Amniotic stem cell (primary cell): ENCODE data around the gene POGK.
"Not testable (repeated sequence)": the region's sequence is repeated elsewhere in the genome, so short reads cannot be mapped to it uniquely, and the experiment has no call there.

Experiments used
- DNase-seq: peaks from one replicate; lab custom pipeline; 2025; lab: John Stamatoyannopoulos, UW

The POGK gene, protein sequence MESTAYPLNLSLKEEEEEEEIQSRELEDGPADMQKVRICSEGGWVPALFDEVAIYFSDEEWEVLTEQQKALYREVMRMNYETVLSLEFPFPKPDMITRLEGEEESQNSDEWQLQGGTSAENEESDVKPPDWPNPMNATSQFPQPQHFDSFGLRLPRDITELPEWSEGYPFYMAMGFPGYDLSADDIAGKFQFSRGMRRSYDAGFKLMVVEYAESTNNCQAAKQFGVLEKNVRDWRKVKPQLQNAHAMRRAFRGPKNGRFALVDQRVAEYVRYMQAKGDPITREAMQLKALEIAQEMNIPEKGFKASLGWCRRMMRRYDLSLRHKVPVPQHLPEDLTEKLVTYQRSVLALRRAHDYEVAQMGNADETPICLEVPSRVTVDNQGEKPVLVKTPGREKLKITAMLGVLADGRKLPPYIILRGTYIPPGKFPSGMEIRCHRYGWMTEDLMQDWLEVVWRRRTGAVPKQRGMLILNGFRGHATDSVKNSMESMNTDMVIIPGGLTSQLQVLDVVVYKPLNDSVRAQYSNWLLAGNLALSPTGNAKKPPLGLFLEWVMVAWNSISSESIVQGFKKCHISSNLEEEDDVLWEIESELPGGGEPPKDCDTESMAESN

DNA sequence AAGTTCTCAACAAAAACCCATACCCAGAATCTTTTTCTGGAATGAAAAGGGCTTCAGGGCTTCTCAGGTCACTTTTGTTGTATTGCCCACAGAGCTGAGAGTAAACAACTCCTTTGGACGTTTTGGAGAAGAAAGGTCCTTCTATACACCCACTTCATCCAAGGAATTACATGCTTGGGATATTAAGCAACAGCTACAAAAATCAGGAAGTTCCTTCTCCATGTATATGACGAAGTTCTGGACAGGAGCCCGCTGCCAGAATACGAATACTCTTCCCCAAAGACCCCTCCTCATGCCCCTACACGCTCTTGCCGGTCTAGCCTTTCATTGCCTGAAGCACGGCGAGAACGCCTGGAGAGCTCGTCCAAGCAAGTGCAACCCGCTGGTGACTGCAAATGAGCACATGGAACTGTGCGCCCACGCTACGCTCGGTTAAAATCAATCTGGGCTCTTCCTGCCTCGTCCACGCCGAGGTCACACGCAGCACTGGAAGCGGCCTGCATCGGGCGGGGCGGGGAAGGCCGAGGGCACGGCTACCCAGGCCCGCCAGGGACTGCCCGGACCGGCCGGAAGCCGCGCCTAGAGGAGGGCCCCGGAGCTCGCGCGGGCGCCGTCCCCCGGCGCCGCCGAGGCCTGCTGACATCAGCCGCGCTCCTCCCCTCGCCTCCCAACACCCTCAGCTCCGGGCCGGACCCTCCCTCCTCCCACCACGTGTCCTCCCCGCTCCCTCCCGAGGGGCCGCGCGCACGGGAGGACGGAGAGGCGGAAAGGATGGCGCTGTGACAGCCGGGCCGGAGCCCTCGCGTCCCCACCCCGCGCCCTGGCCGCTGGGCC, at the start of gene POGK:
Gene POGK (plus strand): TSS at position 710 of the 834 bp plus-strand sequence. CDS start 1,482 bp downstream, outside the sequence.
- peak; percentile 90 for DNase-seq

DNA sequence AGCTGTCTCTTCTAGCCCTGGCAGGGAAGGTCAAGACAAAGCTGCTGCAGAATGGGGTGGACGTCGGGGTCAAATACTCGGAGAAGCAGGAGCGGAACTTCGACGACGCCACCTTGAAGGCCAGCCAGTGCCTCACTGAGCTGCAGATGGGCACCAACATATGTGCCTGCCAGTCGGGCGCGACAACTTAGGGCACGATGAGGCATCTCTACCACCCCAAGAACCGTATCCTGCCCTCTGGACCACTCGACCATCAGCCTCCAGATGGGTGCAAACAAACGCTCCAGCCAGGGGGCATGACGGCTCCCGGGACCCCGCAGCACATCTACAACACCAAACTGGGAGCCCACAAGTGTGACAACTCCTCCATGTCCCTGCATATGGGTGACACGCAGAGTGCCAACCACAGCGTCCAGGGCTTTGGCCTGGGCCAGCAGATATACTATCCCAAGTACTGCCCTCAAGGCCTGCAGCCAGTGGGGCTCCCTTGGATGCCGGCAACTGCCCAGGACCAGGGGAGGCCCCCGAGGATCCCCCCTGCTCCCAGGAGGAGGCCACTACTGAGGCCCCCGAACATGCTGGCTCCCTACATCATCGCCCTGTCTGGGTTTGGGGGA, 42.5 kb upstream of the POGK start:
- no peak for DNase-seq

DNA sequence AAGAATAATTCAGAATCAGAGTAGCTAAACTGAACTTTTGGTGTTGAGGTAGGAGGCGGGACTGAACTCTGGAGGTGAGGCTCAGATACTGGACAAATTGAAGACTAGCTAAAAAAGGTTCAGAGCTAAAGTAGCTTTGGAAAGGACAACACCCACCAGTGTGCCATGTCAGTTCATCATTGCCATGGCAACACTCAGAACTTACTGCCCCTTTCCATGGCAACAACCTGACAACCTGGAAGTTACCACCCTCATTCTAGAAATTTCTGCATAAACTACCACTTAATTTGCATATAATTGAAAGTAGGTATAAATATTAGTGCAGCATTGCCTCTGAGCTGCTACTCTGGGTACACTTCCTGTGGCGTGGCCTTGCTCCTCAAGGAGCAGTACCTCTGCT, 30.3 kb upstream of the POGK start:
- no peak for DNase-seq

DNA sequence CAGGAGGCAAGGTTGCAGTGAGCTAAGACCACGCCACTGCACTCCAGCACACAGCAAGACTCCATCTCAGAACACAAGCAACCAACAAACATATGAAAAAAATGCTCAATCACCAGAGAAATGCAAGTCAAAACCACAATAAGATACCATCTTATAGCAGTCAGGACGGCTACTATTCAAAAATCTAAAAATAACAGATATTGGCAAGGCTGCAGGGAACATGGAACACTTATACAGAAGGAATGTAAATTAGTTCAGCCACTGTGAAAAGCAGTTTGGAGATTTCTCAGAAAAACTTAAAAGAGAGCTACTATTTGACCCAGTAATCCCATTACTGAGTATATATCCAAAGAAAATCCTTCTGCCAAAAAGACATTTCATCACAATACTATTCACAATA, 27.6 kb upstream of the POGK start:
- DNase-seq = no peak

DNA sequence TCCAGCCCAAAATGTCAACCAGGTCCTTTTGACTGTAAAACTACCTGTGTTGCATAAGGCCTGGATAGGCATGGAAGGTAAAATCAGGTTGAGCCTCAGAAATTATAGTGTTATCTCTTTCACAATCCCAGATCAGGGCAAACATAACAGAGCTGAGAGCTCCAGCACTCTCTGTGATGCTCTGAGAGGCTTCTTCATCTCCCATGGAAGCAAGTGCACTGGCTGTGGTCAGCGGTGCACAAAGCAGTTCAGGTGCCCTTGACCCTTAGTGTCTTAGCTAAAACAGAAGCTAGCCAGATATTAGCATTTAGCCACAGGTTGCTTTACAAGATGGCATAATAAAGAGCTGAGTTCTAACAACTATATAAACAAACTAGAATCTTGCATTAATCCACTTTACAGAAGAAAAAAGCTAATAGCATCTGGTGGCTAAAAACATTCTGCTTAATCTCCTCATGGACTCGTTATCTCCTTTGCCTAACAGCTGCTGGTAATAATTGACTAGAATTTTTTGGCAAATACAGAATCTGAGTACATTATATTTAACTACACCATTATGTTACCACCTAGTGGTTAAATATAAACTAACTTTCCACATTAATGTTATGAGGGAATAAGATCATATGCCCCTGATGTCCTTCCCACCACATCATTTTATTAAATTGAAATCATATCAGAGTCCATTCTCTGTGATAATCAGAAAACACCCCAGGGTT, 25.6 kb upstream of the POGK start:
- no peak for DNase-seq

DNA sequence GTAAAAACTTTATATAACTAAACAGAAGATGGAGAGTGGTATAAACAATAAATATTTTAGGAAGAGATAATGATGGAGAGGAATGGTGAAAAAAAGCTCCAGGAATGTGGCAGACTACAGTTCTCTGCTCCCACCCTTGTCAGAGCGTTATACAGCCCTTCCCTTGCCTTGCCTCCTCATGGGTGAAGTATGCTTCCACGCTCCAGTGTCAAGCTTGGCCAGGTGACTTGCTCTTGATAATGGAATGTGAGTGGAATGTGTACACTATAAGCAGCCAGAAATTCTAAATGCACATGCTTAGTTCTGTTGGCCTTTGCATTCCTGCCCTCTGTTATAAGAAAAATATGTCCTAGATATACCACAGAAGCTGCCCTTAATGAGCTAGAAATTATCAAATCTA, 24.7 kb upstream of the POGK start:
- no peak for DNase-seq

DNA sequence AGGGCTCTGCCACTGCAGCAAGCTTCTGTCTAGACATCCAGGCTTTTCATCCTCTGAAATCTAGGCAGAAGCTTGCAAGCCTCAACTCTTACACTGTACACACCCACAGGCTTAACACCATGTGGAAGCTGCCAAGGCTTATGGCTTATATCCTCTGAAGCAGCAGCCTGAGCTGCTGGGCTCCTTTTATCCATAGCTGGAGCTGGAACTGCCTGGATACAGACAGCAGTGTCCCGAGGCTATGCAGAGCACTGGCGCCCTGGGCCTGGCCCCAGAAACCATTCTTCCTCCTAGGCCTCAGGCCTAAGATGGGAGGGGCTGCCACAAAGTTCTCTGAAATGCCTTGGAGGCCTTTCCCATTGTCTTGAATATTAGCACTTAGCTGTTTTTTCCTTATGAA, 19.3 kb upstream of the POGK start:
- DNase-seq = no peak

DNA sequence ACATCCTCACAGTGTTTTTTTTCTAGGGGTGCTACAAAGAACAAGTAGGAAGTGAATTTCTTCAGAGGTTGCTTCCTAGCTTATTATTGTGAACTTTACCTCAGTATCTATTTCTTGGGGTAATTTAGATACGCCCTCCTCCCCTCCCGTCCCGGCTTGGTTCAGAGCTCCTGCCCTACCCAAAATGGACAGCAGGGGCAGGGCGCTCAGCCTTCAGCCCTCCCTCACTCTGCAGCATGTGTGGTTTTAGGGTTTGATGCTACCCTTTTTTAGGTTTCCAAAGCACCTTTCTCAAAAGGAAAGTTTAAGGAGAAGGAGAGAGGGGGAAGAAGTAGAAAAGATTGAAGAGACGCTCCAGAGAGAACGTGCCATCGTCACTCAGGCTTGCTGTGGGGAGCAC, 16.9 kb upstream of the POGK start:
- no peak for DNase-seq

DNA sequence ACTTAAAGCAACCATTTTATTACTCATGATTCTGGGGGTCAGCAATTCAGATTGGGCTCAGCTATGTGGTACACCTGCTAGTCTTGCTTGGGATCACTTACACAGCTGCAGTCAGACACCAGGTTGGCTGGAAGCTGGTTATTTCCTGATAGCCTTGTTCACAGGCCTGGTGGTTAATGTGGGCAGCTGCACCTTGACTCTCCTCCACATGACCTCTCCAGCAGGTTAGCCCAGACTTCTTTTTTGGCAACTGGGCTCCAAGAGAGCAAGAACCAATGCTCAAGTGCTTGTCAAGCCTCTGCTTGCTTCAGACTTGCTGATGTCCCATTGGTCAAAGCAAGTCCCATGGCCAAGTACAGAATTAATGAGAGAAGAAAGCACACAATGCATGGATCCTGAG, 11.8 kb upstream of the POGK start:
- no peak for DNase-seq

DNA sequence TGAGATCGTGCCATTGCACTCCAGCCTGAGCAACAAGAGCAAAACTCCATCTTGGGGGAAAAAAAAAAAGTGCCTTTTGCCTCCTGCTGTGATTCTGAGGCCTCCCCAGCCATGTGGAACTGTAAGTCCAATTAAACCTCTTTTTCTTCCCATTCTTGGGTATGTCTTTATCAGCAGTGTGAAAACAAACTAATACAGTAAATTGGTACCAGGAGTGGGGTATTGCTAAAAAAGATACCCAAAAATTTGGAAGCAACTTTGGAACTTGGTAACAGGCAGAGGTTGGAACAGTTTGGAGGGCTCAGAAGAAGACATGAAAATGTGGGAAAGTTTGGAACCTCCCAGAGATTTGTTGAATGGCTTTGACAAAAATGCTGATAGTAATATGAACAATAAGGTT, 9.5 kb upstream of the POGK start:
- DNase-seq = not testable (repeated sequence)

DNA sequence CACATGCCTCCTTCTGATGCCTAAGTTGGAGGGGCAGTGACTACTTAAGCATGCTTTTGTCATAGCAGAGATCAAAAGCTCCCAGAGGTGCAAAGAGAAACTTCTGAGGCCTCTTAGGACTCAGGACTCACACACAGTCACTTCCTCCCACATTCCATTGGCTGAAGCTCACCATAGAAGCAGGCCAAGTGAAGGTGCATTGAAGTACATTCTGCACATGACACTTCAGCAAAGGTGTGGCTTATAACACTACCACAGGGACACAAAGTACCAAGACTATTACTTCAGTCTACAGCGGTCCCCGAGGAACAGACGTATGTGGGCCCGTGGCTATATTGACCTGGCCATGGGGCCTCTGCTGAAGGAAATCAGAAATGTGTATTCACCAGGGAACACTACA, 2.5 kb upstream of the POGK start:
- DNase-seq = no peak

DNA sequence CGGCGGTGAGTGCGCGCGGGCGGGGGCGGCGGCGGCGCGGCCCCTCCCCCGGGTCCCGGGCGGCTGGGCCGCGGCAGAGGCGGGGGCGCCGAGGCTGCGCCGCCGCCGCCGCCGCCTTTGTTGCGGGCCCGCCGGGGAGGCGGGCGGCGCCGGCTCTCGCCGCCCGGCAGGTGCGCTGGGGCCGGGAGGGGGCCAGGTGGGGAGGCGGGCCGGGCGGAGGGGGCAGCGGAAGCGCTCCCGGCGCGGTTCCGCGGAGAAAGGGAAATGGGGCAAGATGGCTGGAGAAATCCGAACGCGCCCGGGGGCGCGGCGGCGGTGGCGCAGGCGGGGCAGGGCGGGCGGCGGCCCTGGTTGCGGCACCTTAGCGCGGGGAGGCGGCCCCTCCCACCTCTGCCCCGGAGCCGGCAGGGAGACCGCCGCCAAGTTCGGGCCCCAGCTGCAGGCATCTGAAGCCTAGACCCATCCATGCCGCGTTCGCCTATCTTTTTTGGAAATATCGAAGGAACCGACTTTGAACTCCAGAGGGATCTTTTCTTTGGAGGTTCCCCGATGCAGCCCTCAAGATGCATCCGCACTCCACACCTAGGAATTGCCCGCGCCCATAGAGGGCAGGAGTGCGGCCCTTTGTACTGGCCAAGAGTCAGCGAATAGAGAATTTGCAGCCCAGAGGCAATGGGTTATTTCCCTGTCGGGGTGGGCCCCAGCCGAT, 479 bp downstream of the POGK start:
- DNase-seq = no peak

DNA sequence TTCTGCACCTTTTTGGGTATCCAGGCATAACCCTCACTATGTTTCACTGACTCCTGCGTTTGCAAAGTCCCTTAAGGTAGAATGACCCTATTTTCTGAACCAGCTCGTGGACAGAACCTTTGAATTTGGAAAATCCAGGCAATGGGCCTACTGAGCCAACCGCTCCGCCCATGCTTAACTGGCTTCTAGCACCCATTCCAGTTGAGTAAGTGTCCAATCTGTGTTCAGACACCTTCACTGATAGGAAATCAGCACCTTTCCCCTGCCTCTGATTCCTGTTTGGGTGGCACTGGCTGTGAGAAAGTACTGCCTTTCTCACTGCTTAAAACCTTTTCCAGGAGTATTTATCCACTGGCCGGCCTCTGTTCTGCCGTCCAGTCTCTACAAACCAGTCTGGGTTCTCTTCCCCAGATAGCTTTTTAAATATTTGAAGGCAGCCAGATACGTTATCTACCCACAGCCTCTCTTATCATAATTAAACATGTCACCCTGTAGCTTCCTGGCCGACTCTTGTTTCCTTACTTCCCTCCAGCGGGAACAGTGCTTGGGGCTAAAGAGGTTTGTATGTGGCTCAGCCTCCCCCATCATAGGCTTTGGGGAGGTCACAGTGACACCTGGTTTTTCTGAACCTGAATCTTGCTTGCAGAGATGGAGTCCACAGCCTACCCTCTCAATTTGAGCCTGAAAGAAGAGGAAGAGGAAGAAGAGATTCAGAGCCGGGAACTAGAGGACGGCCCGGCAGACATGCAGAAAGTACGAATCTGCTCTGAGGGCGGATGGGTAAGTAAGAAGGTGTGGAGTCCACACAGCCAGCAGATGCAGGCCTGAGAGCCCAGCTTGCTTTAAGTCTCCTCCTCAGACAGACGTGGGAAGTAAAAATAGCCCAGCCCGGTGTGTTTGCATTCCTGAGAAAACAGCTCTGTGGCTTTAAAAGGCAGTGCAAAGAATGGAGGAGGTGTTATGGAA, 1.3 kb downstream of the POGK start:
- no peak for DNase-seq

DNA sequence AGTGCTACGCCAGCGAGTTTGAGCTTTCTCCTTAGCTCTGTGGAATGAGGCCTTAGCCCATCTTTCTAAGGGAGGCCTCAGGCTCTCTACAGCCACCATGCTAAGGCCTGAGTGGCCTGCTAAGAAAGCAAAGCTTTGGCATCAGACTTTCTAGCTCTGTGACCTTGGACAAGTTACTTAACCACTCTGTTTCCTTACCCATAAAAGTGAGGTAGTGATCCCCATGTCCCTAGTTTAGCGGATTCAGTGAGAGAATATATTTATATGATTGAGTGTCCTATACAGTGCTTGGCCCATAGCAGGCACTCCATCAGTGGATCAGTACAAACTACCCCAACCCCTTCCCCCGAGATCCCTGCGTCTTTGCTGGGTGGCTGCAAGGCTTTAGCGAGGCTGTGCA, 4.0 kb downstream of the POGK start:
- no peak for DNase-seq

DNA sequence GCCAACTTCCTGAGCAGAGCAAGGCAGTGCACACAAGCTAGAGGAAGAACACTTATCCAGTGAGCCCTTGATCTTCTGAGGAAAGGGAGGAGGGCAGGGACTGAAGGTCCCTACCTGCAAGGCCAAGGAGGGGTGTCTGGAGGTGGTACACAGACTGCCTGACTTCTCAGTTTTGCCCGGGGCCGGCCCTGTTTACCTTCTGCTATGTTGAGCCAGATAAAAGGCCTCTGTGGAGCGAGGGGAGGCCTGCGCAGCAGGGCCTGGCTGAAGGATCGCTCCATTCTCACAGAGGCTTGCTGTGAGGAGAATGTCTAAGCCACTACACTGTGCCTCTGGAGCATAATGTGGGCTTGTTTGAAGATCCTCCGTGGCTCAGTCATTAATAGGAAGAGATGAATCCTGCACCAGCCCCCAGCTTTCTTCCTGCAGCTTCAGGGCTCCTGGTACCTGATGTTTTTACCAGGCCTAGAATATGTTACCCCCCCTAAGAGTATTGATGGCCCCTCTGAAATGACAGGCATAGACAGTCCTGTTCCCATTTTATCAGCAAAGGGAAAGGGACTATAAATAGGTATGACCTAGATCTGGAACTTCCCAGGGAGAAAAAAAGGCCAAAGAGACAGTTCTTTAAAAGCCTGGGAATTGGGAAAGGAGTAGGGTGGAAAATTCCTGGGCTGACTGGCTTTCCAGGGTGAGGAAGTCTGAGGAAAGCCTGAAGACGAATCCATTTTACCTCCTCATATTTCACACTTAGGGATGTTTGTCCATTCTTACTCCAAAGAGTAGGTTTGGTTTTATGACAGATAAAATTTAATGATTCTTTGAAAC, 4.7 kb downstream of the POGK start:
- no peak for DNase-seq

DNA sequence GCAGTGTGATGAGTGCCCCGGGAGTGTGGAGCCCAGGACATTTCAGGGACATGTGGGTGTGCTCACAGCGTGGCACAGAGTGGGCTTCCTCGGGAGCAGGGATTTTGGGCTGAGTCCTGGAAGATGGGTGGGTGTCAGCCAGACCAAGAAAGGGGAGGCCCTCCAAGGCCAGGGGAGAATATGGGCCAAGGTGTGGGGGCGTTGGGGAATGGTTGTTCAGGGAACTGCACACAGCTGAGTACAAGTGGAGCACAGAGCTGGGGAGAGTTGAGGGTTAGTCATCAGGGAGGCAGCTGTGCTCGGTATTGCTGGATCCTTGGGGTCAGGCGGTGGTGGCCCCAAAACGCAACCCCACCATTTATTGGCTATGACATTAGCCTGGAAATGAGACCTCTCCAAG, 5.5 kb downstream of the POGK start:
- DNase-seq = no peak

DNA sequence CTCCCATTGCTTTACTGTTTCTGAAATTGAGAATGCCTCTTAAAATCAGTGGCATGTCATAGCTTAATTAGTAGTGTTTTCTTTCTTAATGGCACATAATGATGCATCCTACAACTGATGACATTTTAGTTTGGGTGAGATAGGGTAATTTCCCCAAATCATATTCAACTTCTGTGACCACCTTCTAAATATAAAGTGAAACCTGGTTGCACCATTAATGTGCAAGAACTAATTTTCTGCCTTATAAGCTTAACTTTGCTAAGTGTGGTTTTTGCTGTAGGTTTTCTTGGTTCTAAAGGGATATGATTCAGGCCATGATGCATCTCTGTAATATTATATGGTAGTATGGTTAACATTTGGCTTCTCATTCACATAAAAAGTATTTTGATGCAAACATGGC, 8.9 kb downstream of the POGK start:
- no peak for DNase-seq

DNA sequence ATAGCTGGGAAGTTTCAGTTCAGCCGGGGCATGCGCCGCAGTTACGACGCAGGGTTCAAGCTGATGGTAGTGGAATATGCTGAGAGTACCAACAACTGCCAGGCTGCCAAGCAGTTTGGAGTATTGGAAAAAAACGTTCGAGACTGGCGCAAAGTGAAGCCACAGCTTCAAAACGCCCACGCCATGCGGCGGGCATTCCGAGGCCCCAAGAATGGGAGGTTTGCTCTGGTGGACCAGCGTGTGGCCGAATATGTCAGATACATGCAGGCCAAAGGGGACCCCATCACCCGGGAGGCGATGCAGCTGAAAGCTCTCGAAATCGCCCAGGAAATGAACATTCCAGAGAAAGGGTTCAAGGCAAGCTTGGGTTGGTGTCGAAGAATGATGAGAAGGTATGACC, 9.9 kb downstream of the POGK start:
- no peak for DNase-seq

DNA sequence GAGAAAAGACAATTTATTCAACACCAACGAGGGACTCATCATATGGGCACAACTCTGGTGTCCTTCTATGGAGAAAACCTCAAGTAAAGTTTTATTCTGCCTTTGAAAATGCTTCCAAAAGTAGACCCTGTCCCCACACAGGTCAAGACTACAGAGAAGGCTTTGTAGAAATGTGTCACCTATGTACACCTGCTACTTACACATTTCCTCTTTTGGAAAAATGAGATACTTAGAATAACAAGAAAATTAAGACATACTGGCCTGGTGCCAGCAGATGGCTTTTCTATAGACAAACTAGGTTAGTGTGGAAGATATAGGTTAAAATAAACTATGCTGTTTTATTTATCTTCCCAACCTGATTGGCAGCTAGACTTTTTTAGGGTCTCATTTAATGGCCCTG, 13.6 kb downstream of the POGK start:
- DNase-seq = no peak
